ENCODE measurements around the gene ZNF783.
"Not testable (repeated sequence)": the region's sequence is repeated elsewhere in the genome, so short reads cannot be mapped to it uniquely, and the experiment has no call there.

The ZNF783 gene

DNA sequence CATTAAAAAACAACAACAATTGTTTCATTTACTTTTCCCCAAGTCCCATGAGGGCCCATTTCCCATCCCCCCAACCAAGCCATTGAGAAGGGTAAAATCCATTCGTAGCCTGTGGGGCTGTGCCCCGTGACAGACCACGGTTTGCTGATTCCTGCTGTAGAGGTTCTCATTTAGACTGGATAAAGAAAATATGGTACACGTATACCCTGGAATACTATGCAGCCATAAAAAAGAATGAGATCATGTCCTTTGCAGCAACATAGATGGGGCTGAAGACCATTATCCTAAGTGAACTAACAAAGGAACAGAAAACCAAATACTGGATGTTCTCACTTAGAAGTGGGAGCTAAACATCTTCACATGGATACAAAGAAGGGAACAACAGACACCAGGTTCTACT, 44.9 kb downstream of the ZNF783 start:
- DNase-seq, result no peak

DNA sequence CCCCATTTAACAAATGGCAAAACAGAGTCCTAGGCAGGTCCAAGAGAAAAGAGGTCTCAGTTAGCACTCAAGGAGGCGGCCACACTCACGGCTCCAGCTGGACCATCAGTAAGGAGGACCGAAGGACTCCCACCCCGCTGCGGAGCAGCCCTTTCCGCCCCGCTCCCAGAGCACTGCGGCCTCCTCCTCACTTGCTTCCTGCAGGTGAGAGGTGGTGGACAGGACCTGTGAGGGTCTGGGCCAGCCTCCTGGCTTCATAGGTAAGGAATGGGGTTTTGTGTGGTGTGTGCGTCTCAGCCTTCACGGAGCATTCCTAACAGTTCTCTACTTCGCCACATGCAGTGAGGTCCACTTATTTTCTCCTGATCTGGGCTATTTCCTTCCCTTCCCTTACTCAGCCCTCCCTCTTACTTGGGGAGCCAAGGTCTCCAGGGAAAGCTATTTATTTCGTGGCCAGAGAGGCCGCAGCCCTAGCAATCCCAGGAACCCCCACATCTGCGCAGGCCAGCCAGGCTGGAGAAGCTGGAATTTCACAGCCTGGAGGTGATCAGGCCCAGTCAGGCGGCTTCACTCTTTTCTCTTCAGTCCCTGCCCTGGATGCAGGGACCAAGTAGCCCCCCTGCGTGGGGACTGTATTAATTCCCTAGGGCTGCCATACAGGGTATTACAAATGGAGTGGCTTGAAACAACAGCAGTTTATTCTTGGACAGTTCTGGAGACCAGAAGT, 45.9 kb downstream of the ZNF783 start:
- DNase-seq, result no peak

DNA sequence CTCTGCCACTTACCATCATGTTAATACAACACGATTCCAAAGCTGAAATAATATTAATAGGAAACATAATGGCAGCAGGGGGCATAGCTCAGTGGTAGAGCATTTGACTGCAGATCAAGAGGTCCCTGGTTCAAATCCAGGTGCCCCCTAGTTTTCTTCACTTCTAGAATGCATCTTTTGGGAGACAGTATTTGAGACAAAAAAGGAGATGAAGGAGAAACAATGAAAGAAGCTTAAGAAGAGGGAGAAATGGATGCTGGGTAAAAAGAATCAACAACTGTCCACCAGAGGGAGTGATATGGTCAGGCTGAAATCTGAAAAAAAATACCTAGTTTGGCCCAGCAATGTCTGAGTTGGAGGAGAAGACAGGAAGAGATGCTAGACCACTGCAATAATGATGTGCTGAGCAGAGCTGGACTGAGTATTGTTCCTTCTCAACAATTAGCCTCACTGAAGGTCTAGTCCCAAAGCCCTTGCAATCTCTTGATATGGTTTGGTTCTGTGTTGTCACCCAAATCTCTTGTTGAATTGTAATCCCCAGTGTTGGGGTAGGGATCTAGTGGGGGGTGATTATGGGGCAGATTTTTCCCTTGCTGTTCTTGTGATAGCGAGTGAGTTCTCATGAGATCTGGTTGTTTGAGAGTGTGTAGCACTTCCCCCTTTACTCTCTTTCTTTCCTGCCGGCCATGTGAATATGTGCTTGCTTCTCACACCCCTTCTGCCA, 48.3 kb downstream of the ZNF783 start:
- no peak for DNase-seq

DNA sequence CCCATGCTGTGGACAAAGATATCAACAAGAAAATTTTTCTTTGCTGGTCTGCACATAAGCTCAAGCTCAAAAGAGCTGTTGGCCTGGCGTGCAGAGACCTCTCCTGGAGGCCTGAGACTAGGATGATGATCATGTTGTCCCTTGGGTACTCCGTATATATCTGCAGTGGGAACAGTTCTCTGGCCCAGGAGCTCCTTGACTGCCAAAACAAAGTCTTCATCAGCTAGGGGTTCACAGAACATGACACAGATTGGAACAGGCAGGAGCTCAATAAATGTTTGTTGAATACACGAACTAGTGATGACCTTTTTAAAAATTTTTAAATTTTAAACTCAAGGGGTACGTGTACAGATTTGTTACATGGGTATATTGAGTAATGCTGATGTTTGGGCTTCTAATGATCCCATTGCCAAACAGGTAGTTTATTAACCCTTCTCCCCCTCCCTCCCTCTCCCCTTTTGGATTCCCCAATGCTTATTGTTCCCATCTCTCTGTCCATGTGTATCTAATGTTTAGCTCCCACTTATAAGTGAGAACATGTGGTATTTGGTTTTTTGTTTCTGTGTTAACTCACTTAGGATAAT, 49.1 kb downstream of the ZNF783 start:
- no peak for DNase-seq

DNA sequence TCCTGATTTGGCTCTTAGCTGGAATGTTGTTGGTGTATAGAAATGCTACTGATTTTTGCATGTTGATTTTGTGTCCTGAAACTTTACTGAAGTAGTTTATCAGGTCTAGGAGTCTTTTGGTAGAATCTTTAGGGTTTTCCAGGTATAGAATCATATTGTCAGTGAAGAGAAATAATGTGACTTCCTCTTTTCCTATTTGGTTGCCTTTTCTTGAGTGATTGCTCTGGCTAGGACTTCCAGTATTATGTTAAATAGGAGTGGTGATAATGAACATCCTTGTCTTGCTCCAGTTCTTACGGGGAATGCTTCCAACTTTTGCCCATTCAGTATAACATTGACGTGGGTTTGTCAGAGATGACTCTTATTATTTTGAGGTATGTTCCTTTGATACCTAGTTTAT, 52.0 kb downstream of the ZNF783 start:
- no peak for DNase-seq

DNA sequence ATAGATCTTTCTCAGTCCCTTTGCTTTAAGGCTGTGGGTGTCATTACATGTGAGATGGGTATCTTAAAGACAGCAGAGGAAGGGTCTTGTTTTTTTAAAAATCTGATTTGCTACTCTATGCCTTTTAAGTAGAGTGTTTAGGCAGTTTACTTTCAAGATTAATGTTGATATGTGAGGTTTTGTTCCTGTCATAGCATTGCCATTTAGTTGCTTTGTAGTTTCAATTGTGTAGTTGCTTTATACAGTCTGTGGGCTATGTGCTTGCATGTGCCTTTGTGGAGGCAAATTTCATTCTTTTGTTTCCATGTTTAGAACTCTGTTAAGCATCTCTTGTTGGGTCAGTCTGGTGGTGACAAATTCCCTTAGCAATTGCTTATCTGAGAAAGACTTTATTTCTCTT, 54.6 kb downstream of the ZNF783 start:
- no peak for DNase-seq

DNA sequence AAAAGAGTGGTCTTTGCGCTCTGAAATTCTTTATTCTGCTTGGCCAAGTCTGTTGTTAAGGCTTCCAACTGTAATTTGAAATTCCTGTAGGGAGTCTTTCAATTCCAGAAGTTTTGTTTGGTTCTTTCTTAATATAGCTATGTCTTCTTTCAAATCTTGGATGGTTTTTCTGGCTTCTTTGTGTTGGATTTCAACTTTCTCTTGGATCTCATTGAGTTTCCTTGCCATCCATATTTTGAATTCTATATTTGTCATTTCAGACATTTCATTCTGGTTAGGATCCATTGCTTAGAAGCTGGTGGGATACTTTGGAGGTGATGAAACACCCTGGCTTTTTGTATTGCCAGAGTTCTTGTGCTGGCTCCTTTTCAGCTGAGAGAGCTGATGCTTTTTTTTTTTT, 55.5 kb downstream of the ZNF783 start:
- no peak for DNase-seq

DNA sequence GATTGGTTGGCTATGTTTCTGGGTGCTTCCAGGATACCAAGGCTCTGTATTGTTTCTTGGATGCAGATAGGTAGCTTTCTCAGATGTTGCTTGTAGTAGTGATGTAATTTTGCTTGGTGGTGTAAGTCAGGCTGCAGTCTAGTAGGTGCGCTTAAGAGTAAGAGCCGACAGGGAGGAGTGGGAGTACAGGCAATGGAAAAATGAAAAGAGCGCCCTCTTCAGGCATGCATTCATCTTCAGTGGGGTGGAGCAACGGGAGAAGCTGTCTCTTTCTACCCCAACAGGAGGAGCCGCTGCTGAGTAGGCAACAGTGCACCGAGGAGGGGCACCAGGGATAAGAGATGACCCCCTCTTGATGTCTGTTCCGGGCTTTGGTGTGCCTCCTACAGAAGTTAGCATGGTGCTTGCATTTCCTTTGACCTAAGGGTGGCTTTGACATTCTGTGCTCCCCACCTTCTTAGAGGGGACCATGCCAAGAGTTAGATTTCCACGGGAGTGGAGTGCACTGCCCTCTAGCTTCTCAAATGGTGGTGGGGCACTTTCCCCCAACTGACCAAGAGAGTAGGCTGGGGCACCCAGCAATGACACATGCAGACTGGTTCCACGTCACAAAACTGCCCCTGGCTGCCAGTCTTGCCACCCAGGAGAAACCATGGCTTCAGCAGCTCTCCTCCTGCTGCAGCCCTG, 56.1 kb downstream of the ZNF783 start:
- no peak for DNase-seq

DNA sequence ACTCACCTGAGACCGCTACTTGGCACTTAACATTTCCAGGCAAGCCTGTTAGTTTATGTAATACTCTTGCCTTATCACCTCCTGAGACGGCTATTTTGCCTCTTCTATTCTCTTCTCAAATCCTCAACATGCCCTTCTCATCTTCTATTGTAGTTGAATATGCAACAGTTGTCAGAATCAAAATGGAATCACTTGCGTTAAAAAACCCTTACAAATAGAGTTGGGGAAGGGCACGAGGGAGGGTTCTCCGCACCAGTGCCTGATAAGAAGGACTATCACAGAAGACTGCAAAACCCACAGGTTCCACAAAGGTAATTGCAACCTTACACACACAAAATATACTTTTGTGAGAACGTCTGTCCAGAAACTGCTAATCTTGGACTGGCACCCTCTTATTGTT, 57.4 kb downstream of the ZNF783 start:
- no peak for DNase-seq

DNA sequence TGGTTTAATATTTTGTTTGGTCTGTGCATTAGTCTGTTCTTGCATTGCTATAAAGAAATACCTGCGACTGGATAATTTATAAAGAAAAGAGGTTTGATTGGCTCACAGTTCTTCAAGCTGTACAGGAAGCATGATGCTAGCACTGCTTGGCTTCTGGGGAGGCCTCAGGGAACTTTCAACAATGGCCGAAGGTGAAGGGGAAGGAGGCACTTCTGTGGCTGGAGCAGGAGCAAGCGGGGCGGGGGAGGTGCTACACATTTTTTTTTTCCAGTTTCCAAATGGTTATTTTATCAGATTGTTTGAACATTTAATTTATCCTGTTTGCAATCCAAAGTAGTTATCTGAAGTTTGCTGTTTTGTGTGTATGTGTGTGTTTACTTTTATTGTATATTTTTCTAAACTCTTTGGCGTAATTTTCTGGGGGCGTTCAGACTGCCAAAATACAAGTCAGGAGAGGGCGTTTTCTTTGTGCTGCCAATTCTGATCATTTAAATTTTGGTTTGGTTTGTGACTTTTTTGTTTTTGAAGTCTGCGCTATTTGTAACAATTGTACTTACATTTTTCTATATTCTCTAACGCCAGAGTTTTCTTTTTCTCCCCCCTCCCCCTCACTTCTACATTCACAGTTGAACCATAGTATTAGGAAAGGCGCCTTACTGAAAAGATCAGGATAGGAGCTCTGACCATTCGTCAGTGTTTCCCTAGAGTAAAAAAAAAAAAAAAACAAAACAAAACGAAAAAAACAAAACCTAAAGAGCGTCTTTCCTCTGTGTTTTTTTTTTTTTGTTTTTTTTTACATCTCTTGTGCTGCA, 58.5 kb downstream of the ZNF783 start:
- no peak for DNase-seq

DNA sequence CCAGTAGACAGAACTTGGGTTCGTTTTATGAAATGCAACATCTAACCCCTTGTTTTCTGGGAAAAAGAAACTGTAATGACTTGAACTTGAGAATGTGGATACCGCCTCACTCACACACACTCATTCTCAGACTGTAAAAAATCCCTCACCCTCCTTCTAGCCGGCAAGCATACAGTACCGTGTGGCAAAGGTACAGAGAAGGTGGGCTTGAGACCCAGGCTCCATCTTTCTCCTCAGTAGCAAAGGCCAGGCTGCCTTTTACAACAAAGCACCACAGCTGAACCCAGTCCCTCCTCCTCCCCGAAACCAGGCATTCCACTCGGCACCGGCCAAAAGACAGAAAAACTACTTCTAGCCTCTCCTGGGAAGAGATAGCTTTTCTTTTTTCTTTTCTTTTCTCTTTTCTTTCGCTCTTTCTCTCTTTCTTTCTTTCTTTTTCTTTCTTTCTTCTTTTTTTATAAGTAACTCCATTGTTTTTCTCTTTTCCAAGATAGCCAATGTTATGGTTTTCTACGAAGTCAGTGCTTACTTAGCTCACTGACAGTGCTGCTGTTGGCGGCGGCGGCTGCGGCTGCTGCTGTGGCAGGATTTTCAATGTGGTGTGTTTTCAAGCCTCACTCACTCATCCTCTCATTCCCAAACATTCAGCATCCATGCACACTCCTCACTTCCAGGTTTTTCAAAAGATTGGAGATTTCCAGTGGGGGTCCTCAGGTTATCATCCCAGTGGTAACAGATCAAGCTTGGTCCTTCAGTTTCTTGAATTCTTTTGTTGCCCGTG, 59.3 kb downstream of the ZNF783 start:
- DNase-seq, result not testable (repeated sequence)

DNA sequence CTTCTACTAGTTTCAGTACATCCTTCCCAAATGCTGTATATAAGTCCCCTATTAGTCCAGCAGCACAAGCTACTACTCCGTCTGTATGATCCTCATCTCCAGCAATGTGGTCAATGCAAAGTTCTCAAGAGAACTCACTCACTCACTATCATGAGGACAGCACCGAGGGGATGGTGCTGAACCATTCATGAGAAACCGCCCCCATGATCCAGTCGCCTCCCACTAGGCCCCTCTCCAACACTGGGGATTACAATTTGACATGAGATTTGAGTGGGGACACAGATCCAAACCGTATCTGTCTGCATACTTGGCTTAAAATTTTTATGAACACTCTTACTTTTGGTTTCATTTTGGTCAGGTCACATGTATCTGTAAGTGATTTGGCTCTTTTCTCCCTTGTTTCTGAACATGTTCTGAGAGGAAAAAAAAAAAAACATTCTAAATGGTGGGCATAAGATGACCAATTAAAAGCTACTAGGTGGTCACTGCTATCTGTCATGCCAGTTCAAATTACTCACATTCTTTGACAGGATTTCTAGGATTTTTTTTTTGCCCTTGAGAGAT, 60.1 kb downstream of the ZNF783 start:
- no peak for DNase-seq

DNA sequence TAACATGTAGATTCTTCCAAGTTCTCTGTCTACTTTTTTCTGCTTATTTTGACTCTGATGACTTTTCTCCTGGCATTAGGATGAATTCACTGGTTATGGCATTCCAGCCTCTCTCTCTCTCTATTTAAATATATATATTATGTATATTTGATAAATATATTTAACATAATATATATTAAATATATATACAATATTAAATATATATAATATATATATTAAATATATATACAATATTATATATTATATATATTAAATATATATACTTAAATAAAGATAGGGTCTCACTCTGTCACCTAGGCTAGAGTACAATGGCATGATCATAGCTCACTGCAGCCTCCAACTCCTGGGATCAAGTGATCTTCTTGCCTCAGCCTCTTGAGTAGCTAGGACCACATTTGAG, 60.7 kb downstream of the ZNF783 start:
- no peak for DNase-seq

DNA sequence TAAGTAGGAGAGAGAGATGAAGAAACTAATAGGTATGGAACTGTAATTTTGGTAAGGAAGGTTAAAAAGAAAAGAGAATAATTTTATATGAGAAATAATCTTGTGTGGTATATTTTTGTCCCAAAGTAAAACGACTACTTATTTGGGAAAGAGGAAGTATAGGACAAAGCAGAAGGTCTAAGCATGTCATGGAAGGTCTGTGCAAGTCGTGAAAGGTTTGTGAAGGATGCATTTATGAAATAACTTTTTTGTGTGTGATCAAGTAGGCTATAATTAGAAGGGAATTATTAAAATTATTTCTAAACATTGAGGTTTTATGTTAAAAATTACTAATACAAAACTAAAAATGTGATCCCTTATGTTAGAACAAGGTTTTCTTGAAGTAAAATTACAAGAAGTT, 63.3 kb downstream of the ZNF783 start:
- DNase-seq, result no peak

DNA sequence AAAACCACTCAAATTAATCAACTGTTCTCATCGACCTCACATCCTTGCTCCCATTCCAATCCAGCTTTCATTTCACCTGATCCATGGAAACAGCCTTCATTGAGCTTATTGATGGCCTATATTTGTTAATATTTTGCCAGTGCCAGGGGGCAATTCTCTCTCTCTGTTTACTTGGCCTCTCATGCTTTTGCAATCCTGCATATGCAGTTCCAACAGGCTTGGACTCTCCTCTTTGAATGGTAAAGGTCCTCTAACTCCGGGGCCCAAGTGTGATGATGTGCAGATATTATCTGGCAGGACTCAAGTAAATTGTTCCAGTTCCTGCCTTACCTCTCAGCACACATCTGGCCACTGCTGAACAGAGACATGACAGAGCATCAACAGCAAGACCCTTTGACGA, 67.3 kb downstream of the ZNF783 start:
- DNase-seq, result no peak

DNA sequence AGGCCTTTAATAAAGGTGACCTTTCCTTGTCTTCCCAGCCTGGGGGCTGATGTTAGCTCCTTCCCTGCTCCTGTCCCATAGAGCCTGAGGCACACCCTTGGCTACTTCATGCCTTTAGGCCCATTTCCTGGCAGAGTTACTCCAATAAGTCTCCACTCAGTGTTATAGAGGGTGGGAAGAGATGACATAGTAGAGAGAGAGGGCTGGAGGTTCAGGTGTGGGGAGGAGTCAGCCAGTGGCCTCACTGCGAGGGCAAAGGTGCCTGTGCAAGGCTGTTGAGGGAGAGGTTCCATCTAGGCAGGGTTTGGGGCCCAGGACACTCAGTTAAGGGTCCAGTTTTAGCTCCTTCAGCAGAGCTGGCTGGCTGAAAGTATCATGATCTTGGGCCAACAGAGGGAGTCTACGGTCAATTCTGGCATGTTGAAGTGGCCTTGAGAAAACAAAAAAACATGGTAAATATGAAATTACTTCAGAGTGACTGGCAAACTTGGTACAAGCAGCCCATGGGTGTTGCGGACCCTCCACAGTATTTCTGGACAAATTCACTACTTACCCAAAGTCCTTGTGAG, 67.9 kb downstream of the ZNF783 start:
- DNase-seq, result no peak

DNA sequence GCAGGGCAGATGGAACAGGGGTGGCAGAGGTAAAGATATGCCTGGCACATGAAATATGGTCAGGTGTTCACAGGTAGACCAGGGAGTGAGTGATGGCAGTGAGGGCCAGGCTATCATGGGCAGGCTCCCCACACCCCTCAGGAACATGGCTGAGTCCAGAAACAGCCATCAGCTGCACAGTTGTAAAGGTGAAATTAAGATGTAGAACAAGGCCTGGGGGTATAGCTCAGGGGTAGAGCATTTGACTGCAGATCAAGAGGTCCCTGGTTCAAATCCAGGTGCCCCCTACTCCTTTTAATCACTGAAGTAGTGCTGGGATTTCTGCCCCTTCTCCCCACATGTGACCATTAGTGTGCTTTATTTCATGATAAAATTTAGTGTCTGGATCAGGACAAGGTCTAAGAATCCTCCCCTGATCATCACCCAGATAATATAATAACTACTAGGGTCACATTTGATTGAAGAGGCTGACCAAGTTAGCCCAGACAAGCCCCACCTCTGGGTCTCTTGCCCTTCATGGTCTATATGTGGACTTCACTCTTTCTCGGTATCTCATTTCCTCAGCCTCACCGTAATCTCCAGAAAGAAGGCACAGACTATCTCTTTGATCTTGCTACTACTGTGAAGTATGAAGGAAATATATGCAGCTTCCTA, 69.0 kb downstream of the ZNF783 start:
- DNase-seq, result no peak

DNA sequence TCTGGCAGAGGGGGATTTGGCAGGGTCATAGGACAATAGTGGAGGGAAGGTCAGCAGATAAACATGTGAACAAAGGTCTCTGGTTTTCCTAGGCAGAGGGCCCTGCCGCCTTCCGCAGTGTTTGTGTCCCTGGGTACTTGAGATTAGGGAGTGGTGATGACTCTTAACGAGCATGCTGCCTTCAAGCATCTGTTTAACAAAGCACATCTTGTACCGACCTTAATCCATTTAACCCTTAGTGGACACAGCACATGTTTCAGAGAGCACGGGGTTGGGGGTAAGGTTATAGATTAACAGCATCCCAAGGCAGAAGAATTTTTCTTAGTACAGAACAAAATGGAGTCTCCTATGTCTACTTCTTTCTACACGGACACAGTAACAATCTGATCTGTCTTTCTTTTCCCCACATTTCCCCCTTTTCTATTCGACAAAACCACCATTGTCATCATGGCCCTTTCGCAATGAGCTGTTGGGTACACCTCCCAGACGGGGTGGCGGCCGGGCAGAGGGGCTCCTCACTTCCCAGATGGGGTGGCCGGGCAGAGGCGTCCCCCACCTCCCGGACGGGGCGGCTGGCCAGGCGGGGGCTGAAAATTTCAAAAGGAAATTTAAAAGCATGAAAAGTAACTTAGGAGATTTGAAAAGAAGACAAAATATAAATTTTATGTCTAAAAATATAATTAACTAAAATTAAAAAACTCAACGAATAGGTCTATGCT, 70.8 kb downstream of the ZNF783 start:
- DNase-seq, result not testable (repeated sequence)

DNA sequence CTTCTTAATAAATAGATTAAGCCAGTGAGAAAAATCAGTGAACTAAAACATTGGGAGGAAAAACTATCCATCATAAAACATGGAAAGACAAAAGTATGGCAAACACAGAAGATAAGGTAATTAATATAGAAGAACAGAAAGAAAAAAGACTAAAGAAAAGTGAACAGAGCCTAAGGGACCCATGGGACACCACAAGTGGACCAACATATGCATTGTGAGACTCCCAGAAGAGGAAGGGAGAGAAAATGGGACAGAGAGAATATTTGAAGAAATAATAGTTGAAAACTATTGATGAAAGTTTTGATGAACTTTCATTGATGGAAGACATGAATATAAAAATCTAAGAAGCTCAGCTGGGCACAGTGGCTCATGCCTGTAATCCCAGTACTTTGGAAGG, 71.3 kb downstream of the ZNF783 start:
- no peak for DNase-seq

DNA sequence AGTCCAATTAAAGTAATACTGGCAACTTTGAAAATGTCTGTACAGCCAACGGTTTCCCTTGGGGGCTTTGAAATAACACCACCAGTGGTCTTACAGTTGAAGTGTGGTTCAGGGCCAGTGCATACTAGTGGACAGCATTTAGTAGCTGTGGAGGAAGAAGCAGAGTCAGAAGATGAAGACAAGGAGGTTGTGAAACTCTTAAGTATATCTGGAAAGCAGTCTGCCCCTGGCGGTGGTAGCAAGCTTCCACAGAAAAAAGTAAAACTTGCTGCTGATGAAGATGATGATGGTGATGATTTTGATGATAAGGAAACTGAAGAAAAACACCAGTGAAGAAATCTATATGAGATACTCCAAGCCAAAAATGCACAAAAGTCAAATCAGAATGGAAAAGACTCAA, 72.2 kb downstream of the ZNF783 start:
- DNase-seq, result no peak
